Cardiac muscle cell (in vitro differentiated cells and primary cell): ENCODE data around the gene ZNF426. TPM values are rescaled to one million over a fixed set of nuclear protein-coding genes. Genes with fewer than 3 reads are reported as not detected.
"Not testable (repeated sequence)": the region's sequence is repeated elsewhere in the genome, so short reads cannot be mapped to it uniquely, and the experiment has no call there.

ENCODE experiments used
- DNase-seq, 2 donors: peaks; one replicate each; pipeline versions ENCODE4 v3.0.0 to v3.0.0-alpha.2; 2010 to 2017; ENCODE audit warnings: low read depth in 1 of 2, low spot score in 1 of 2
- H3K27ac ChIP-seq: fragments of 200-600 bp; sonication (generic); 2 replicates; pipeline ENCODE4 v1.5.1; 2016
- H3K27me3 ChIP-seq: fragments of 200-600 bp; sonication (generic); 2 replicates; pipeline ENCODE4 v1.6.0; 2016; ENCODE audit warnings: control low read depth
- H3K36me3 ChIP-seq: fragments of 200-600 bp; sonication (generic); 2 replicates; pipeline ENCODE4 v1.5.1; 2016; ENCODE audit warnings: control low read depth
- H3K4me1 ChIP-seq: fragments of 200-600 bp; sonication (generic); 2 replicates; pipeline ENCODE4 v1.8.1; 2017; ENCODE audit warnings: low read depth, mild to moderate bottlenecking, mixed run types
- H3K4me3 ChIP-seq: fragments of 200-600 bp; sonication (generic); 2 replicates; pipeline ENCODE4 v1.5.1; 2016; ENCODE audit warnings: mild to moderate bottlenecking
- H3K9me3 ChIP-seq: fragments of 200-600 bp; sonication (generic); 2 replicates; pipeline ENCODE4 v1.5.1; 2017; ENCODE audit warnings: low read depth, mild to moderate bottlenecking, control low read depth
- CTCF ChIP-seq: IDR thresholded peaks from 2 replicates; pipeline ENCODE4 v1.5.1; 2012; ENCODE audit warnings: low read depth, mild to moderate bottlenecking, low read length
- polyA plus RNA-seq: library from polyadenylated mRNA; unstranded; fragments of >200 nt; fragmentation: Nextera tagmentation; extraction: Ambion mirVana; gene quantifications from 2 replicates; pipeline ENCODE4 v1.2.1, GENCODE V29; 2016
- total RNA-seq: library from RNA; depleted of rRNA; stranded (reverse); fragments of >200 nt; gene quantifications from 2 replicates; pipeline ENCODE4 v1.2.3, GENCODE V29; 2016

ZNF426 gene
- total and polyA plus RNA-seq, 2 experiments from 2014 or later: 16.1 to 16.2 TPM

GRCh38 chr19:9570255-9570654 lies 31.8 kb upstream of the ZNF426 start:
- Histone ChIP-seq H3K27ac (no peak overlapping the region), H3K4me3 (no peak overlapping the region), H3K36me3 (peaks cover 30% of the 10 kb centered on the region), H3K4me1 (no peaks in the 10 kb centered on the region), H3K27me3 (no peaks in the 10 kb centered on the region), H3K9me3 (peaks cover 13% of the 10 kb centered on the region)
- DNase-seq: no peak
- TF ChIP-seq CTCF: no peak

- no peaks in the 10 kb centered on the region for H3K4me1 ChIP-seq
- H3K27ac ChIP-seq: no peak overlapping the region
- no peak for DNase-seq
- no peaks in the 10 kb centered on the region for H3K27me3 ChIP-seq
- H3K9me3 ChIP-seq: peaks cover 13% of the 10 kb centered on the region
- no peak overlapping the region for H3K4me3 ChIP-seq
- H3K36me3 ChIP-seq: peaks cover 49% of the 10 kb centered on the region
- no peak for TF ChIP-seq CTCF
Measured at GRCh38 chr19:9566729-9567128, 28.3 kb upstream of the ZNF426 start.

DNA sequence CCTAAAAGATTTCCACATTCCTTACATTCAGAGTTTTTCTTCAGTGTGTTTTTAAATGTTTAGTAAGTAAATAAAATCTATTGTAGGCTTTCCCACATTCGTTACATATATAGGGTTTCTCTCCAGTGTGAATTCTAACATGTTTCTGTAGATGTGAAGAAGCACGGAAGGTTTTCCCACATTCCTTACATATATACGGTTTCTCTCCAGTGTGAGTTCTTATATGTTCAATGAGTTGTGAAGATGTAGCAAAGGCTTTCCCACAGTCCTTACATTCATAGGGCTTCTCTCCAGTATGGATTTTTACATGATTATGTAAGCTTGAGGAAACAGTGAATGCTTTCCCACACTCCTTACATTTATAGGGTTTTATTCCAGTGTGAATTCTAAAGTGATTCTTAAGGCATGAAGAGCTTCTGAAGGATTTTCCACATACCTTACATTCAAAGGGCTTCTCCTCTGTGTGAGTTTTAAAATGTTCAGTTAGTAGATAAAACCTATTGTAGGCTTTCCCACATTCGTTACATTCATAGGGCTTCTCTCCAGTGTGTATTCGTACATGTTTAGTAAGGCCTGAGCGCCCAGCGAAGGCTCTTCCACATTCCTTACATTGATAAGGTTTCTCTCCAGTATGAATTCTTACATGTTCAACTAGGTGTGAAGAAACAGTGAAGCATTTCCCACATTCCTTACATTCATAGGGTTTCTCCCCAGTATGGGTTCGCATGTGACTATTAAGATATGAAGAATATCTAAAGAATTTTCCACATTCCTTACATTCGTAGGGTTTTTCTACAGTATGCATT lies 27.7 kb upstream of the ZNF426 start:
- H3K36me3 ChIP-seq: peaks cover 49% of the 10 kb centered on the region
- H3K27ac ChIP-seq: no peak overlapping the region
- DNase-seq: peak in 1 of 2 donors; percentile 14
- H3K27me3 ChIP-seq: no peaks in the 10 kb centered on the region
- no peak for TF ChIP-seq CTCF
- H3K9me3 ChIP-seq: peaks cover 13% of the 10 kb centered on the region
- H3K4me1 ChIP-seq: no peaks in the 10 kb centered on the region
- H3K4me3 ChIP-seq: no peak overlapping the region

DNA sequence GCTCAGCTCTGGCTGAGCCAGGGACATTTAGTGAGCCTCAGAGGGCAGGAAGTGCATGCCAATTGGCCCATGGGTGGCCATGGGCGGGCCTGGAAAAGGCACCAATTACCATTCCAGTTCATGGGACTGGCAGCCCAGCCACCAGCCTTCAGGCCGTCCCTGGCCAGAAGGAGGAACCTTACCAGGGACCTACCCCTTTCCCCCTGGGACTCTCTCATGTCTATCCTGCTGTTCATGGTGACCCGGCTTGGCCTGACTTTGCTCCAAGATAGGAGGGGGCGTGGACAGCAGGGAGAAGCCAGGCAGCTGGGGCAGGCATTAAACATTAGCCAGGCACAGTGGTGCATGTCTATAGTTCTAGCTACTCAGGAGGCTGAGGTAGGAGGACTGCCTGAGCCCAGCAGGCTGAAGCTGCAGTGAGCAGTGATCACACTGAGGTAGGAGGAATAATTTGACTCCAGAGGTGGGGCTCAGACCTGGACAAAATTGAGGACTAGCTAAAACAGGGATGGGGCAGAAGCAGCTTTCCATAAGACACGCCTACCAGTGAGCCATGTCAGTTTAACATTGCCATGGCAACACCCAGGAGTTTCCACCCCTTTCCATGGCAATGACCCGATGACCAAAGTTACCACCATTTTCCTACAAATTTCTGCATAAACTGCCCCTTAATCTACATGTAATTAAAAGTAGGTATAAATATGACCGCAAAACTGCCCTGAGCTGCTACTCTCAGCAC lies 14.3 kb upstream of the ZNF426 start:
- no peak for TF ChIP-seq CTCF
- H3K27me3 ChIP-seq: no peaks in the 10 kb centered on the region
- H3K4me3 ChIP-seq: no peak overlapping the region
- no peak overlapping the region for H3K27ac ChIP-seq
- H3K36me3 ChIP-seq: no peaks in the 10 kb centered on the region
- DNase-seq: no peak
- no peaks in the 10 kb centered on the region for H3K4me1 ChIP-seq
- H3K9me3 ChIP-seq: no peaks in the 10 kb centered on the region

DNA sequence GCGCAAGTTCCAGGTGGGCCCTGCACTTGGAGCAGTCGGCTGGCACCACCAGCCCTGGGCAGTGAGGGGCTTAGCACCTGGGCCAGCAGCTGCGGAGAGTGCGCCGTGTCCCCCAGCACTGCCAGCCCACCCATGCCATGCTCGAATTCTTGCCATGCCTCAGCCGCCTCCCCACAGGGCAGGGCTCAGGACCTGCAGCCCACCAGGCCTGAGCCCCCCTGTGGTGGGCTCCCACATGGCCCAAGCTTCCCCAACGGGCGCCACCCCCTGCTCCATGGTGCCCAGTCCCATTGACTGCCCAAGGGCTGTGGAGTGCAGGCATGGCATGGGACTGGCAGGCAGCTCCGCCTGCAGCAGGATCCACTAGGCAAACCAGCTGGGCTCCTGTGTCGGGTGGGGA lies 9.4 kb upstream of the ZNF426 start:
- Histone ChIP-seq H3K27me3 (no peaks in the 10 kb centered on the region), H3K27ac (no peak overlapping the region), H3K4me1 (no peaks in the 10 kb centered on the region), H3K4me3 (no peak overlapping the region), H3K36me3 (no peaks in the 10 kb centered on the region), H3K9me3 (no peaks in the 10 kb centered on the region)
- no peak for DNase-seq
- TF ChIP-seq CTCF: no peak

GRCh38 chr19:9541281-9541680 lies 2.8 kb upstream of the ZNF426 start:
- not testable (repeated sequence) for H3K27me3 ChIP-seq, H3K27ac ChIP-seq, H3K9me3 ChIP-seq, H3K4me1 ChIP-seq, H3K36me3 ChIP-seq, H3K4me3 ChIP-seq, DNase-seq

GRCh38 chr19:9539921-9540320 lies 1.5 kb upstream of the ZNF426 start:
- not testable (repeated sequence) for H3K9me3 ChIP-seq, H3K27me3 ChIP-seq, H3K4me1 ChIP-seq, H3K27ac ChIP-seq, DNase-seq, H3K4me3 ChIP-seq, H3K36me3 ChIP-seq

DNA sequence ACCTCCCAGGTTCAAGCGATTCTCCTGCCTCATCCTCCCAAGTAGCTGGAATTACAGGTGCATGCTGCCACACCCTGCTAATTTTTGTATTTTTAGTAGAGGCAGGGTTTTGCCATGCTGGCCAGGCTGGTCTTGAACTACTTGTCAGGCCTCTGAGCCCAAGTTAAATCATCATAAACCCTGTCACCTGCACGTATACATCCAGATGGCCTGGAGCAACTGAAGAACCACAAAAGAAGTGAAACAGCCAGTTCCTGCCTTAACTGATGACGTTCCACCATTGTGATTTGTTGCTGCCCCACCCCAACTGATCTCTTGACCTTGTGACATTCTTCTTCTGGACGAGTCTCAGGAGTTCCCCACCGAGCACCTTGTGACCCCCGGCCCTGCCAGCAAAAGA lies 756 bp upstream of the ZNF426 start:
- peak overlapping the region; percentile 99 for H3K27ac ChIP-seq
- DNase-seq, H3K9me3 ChIP-seq, H3K4me1 ChIP-seq, H3K27me3 ChIP-seq: not testable (repeated sequence)
- peaks cover 14% of the 10 kb centered on the region for H3K36me3 ChIP-seq
- peak overlapping the region; percentile 84 for H3K4me3 ChIP-seq
